Measurements from ENCODE around the gene PGAP6. TPM values are rescaled to one million over a fixed set of nuclear protein-coding genes. Genes with fewer than 3 reads are reported as not detected.

Gene PGAP6
- total RNA-seq, 3 donors from 2014 or later, result 77.3 to 134 (median 95.7) TPM

DNA sequence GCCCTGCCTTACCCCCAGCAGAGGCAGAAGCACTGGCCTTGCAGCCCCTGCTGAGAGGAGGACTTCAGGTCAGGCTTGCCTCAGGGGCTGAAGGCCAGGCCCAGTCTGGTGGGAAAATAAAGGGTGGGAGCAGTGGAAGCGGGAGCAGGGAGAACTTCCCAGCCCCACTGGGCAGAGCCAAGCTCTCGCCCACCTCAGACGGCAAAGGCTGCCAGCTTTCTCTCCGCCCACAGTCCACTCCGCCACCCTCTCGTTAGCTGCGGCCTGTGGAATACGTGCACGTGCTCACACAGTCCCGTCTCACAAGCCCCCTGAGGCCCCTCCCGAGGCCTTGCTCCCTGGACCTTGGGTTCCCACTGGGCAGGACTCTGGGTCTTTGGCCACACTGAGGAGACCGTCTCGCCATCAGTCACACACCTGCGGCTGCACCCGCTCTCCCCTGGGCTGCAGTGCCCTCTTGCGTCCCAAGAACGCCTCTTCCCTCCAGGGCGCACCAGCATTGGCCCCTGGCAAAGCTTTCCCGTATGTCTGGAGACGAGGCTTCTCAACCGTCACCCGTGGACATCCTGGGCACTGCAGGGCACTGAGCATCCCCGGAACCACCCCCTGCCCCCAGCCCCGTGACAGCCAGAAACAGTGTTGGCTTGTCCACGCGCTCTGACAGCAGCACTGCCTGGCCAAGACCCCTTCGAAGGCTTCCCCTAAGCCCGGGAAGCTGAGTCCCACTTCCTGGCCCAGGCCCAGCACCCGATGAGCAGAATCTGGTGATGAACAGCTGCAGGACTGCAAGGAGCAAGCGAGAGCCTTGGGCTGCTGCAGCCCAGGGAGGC, 19.7 kb downstream of the PGAP6 start:
- no peaks in the 10 kb centered on the region for H3K9me3 ChIP-seq
- peak; percentile 95 for ATAC-seq
- H3K4me1 ChIP-seq (ENCODE audit: low read depth), result peaks cover 4% of the 10 kb centered on the region
- intact Hi-C loops (cut with DNase I, micrococcal nuclease), result no loop called here
- DNase-seq, result peak; percentile 79 to 89 (median 82)
- H3K4me3 ChIP-seq, result no peak overlapping the region
- TF ChIP-seq, protein P1, sequence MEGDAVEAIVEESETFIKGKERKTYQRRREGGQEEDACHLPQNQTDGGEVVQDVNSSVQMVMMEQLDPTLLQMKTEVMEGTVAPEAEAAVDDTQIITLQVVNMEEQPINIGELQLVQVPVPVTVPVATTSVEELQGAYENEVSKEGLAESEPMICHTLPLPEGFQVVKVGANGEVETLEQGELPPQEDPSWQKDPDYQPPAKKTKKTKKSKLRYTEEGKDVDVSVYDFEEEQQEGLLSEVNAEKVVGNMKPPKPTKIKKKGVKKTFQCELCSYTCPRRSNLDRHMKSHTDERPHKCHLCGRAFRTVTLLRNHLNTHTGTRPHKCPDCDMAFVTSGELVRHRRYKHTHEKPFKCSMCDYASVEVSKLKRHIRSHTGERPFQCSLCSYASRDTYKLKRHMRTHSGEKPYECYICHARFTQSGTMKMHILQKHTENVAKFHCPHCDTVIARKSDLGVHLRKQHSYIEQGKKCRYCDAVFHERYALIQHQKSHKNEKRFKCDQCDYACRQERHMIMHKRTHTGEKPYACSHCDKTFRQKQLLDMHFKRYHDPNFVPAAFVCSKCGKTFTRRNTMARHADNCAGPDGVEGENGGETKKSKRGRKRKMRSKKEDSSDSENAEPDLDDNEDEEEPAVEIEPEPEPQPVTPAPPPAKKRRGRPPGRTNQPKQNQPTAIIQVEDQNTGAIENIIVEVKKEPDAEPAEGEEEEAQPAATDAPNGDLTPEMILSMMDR (IDR thresholded peaks at IDR 0.05), result peak; percentile 78
- no peaks in the 10 kb centered on the region for H3K36me3 ChIP-seq (ENCODE audit: low read depth)

DNA sequence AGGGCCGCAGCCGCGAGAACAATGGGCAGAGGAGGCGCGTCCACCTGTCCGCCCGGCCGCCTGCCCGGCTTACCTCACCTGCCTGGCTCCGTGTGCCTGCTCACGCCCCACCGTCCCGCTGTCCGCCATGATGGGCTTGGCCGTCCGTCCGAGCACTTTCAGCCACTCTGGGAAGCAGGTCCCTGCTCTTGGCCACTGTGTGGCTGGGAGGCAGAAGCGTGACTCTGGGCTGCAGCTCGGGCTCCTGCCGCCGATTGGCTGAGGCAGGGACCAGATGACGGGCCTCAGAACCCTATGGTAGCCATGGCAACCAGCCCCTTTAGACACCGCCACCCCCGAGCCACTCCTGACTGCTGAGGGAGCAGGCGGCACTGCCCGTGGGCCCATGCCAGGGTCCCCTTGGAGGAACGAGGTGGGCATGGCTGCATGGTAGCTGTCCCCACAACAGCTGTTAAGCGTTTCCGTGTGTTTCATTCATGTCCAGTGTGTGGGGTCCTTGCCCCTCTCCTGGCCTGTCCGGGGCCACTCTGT, 20.4 kb downstream of the PGAP6 start:
- Histone ChIP-seq H3K4me1 (ENCODE audit: low read depth) (peaks cover 4% of the 10 kb centered on the region), H3K9me3 (no peaks in the 10 kb centered on the region), H3K4me3 (no peak overlapping the region), H3K36me3 (ENCODE audit: low read depth) (no peaks in the 10 kb centered on the region)
- intact Hi-C loops (cut with DNase I, micrococcal nuclease), result no loop called here
- no peak for ATAC-seq
- TF ChIP-seq, protein P1 (IDR thresholded peaks at IDR 0.05), result no peak
- peak in 2 of 3 donors; percentile 26 to 49 for DNase-seq

DNA sequence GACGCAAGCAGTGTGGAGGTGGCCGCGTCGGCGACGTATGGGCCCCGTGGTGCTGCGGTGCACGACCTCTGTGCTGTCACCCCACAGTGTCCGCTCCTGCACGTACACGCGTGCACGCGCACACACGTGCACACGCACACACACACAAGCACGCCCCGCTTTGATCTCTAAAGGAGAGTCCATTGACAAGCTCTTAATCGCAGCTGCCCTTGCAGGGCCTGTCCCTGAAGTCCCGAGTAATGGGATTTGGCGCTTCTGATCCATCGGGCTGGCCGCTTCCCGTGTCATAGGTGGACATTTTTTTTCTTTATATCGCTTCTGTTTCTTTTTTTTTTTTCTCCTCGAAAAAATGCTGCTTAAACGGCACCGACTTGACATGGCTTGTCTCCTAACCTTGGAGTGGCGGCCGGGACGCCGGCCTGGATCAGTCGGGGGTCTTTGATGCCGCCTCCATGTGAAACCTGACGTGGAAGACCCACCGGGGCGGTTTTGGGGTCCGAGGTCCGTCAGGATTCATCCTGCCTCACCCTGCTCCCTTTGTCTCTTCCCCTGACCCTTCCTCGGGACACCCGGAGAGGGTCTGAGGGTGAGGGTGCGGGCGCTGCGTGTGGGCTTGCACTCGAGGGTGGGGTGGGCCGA, 21.0 kb downstream of the PGAP6 start:
- intact Hi-C loops (cut with DNase I, micrococcal nuclease), result no loop called here
- Histone ChIP-seq H3K9me3 (no peaks in the 10 kb centered on the region), H3K4me1 (ENCODE audit: low read depth) (peaks cover 4% of the 10 kb centered on the region), H3K4me3 (no peak overlapping the region), H3K36me3 (ENCODE audit: low read depth) (no peaks in the 10 kb centered on the region)
- TF ChIP-seq, protein P1 (IDR thresholded peaks at IDR 0.05), result no peak
- no peak for ATAC-seq
- DNase-seq, result peak in 1 of 3 donors; percentile 40

DNA sequence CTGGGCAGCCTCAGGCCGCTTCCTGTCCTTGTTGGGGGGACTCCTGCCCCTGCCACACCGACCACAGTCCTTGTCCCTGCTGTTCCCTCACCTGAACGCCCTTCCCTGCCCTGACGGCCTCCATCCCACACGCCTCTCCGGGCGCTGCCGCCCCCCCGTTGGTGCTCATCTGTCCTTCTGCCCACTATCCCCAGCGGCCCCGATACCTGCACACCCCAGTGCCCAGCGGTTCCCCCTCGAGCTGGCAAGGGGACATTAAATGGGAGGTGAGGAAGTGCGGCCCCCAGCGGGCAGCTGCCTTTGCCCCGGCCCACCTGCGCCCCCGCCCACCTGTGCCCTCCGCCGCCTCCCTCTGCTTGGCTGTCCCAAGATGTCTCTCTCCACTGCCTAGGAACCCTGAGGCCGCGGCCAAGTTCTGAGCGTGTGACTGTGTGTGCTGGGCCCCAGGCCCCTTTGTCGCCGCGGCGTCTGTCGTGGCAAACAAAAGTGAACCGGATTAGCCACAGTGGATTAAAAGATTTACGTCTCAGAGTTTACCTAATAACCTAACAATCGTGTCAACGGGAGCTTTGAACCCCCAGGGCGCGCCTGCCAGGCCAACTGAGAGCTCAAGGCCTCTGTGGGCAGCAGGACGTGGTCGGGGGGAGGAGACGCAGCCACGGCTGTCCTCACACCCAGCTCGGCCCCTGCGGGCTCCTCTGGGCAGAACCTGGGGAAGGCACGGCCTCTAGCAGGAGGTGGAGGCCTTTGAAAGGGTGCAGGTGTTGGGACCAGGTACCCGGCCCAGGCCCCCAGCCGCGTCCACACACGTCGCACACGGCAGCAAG, 21.7 kb downstream of the PGAP6 start:
- TF ChIP-seq, protein P1 (IDR thresholded peaks at IDR 0.05), result no peak
- Histone ChIP-seq H3K4me1 (ENCODE audit: low read depth) (peaks cover 4% of the 10 kb centered on the region), H3K9me3 (no peaks in the 10 kb centered on the region), H3K4me3 (no peak overlapping the region), H3K36me3 (ENCODE audit: low read depth) (no peaks in the 10 kb centered on the region)
- DNase-seq (peak in 2 of 3 donors; percentile 27 to 52), ATAC-seq (no peak)
- intact Hi-C loops (cut with DNase I, micrococcal nuclease), result no loop called here

DNA sequence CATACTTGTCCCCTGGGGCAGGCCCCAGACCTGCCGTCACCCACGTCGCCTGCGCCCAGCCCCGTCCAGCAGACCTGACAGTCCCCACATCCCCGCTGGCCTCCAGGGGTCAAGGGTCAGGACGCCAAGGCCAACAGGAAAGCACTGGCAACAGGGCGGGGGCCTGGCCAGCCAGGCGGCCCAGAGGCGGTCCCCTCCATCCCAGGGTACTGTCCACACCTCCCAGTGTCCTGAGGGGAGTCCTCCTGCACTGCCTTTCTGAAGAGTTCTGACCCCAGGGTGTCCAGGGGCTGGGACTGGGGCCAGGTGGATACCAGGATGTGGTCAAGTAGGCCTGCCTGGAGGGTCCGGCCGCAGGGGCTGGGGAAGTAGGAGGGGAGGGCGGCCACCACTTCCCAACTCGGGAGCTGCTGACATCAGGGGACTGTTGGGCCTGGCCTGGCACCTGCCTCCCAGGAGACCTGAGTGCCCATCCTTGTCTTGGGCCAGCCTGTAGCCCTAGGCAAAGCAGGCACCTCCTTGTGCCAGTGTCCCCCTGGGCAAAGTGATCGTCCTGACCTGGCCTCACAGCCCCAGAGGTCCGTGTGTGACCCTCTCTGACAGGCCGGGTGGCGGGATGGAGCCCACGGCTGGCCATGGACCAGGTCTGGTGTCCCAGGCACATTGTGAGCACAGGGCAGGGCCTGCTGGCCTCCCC, 22.6 kb downstream of the PGAP6 start:
- no peak for ATAC-seq
- intact Hi-C loops (cut with DNase I, micrococcal nuclease), result no loop called here
- no peaks in the 10 kb centered on the region for H3K36me3 ChIP-seq (ENCODE audit: low read depth)
- H3K4me3 ChIP-seq, result no peak overlapping the region
- no peaks in the 10 kb centered on the region for H3K4me1 ChIP-seq (ENCODE audit: low read depth)
- TF ChIP-seq, protein P1 (IDR thresholded peaks at IDR 0.05), result no peak
- peak in 2 of 3 donors; percentile 26 to 55 for DNase-seq
- H3K9me3 ChIP-seq, result no peaks in the 10 kb centered on the region
